SK-N-SH (cell line): ENCODE data around the gene DIS3L2. TPM values are rescaled to one million over a fixed set of nuclear protein-coding genes. Genes with fewer than 3 reads are reported as not detected.

Source experiments
- CTCF ChIA-PET: fragments of 300-600, 350-600 bp; formaldehyde crosslinking; extraction: SDS; loops from one replicate; lab custom pipeline; 2021; lab: Yijun Ruan, JAX
- POLR2A ChIA-PET: fragments of 350-600 bp; sonication (Branson Sonifier 250); formaldehyde crosslinking; extraction: SDS; loops from one replicate; lab custom pipeline; 2020; ENCODE audit warnings: antibody characterized with exemption, inconsistent platforms; lab: Yijun Ruan, JAX
- DNase-seq: peaks from one replicate; pipeline ENCODE4 v3.0.0; 2012
- H2AFZ ChIP-seq: fragments of 200-600 bp; sonication (generic); 2 replicates; pipeline ENCODE4 v1.8.1; 2016; ENCODE audit warnings: antibody characterized with exemption, mild to moderate bottlenecking, low read depth
- H3F3A ChIP-seq: fragments of 200-600 bp; sonication (generic); replicated peaks from 2 replicates; pipeline ENCODE3; 2016; ENCODE audit warnings: antibody characterized with exemption, mild to moderate bottlenecking; ENCODE audit not compliant: insufficient read depth
- H3K27ac ChIP-seq, 2 experiments: fragments of 200-500 bp in 1 of 2; fragments of 200-600 bp in 1 of 2; sonication (Bioruptor generic) in 1 of 2; sonication (generic), shearing (Covaris generic) in 1 of 2; 2 replicates each; pipeline versions ENCODE4 v1.5.1 to v1.6.1; 2014 to 2016; ENCODE audit warnings: low read depth in 2 of 2, inconsistent platforms in 1 of 2, low read length in 1 of 2, mild to moderate bottlenecking in 1 of 2, mixed read lengths in 1 of 2
- H3K27me3 ChIP-seq: fragments of 200-600 bp; sonication (generic), shearing (Covaris generic); 2 replicates; pipeline ENCODE4 v1.6.1; 2016; ENCODE audit warnings: mixed run types; ENCODE audit not compliant: insufficient read depth
- H3K36me3 ChIP-seq, 2 experiments: fragments of 200-500 bp in 1 of 2; fragments of 200-600 bp in 1 of 2; sonication (Bioruptor generic) in 1 of 2; sonication (generic) in 1 of 2; replicated peaks in 1 of 2; 2 replicates each; pipeline versions ENCODE3 to v1.5.1; 2014 to 2016; ENCODE audit warnings: low read length in 1 of 2, mild to moderate bottlenecking in 1 of 2; ENCODE audit not compliant: insufficient read depth in 2 of 2, control insufficient read depth in 1 of 2
- H3K4me1 ChIP-seq, 2 experiments: fragments of 200-500 bp in 1 of 2; fragments of 200-600 bp in 1 of 2; sonication (Bioruptor generic) in 1 of 2; sonication (generic), shearing (Covaris generic) in 1 of 2; 2 replicates each; pipeline versions ENCODE4 v1.5.1 to v1.6.1; 2014 to 2016; ENCODE audit warnings: low read depth in 1 of 2, low read length in 1 of 2, mixed run types in 1 of 2; ENCODE audit not compliant: insufficient read depth in 2 of 2, control insufficient read depth in 1 of 2
- H3K4me2 ChIP-seq: fragments of 200-600 bp; sonication (generic), shearing (Covaris generic); 2 replicates; pipeline ENCODE4 v1.6.1; 2017; ENCODE audit warnings: mixed run types
- H3K4me3 ChIP-seq, 2 experiments: fragments of 200-500 bp in 1 of 2; fragments of 200-600 bp in 1 of 2; sonication (Bioruptor generic) in 1 of 2; sonication (generic), shearing (Covaris generic) in 1 of 2; 2 replicates each; pipeline versions ENCODE4 v1.5.1 to v1.8.1; 2014 to 2016; ENCODE audit warnings: low read depth in 2 of 2, inconsistent platforms in 1 of 2, low read length in 1 of 2, mild to moderate bottlenecking in 1 of 2, mixed read lengths in 1 of 2, moderate library complexity in 1 of 2
- H3K79me2 ChIP-seq: fragments of 200-600 bp; sonication (generic); 2 replicates; pipeline ENCODE4 v1.8.1; 2017; ENCODE audit warnings: mild to moderate bottlenecking; ENCODE audit not compliant: insufficient read depth
- H3K9ac ChIP-seq: fragments of 200-600 bp; sonication (generic); 2 replicates; pipeline ENCODE4 v1.6.1; 2017; ENCODE audit warnings: mixed run types
- H3K9me2 ChIP-seq: fragments of 200-600 bp; sonication (generic); 2 replicates; pipeline ENCODE4 v1.6.1; 2017; ENCODE audit warnings: mixed run types
- H3K9me3 ChIP-seq: fragments of 200-600 bp; sonication (generic); 2 replicates; pipeline ENCODE4 v1.6.1; 2017; ENCODE audit warnings: mixed run types, mild to moderate bottlenecking, moderate library complexity
- H4K20me1 ChIP-seq: fragments of 200-600 bp; sonication (generic); 2 replicates; pipeline ENCODE4 v1.6.1; 2017; ENCODE audit warnings: mild to moderate bottlenecking, mixed run types; ENCODE audit not compliant: insufficient read depth
- CHD2 ChIP-seq: fragments of 150-350 bp; IDR thresholded peaks from 2 replicates; pipeline ENCODE4 v1.6.1; 2018; ENCODE audit warnings: low read length; ENCODE audit not compliant: partially characterized antibody
- ELF1 ChIP-seq: IDR thresholded peaks from 2 replicates; pipeline ENCODE4 v1.4.0; 2012
- EP300 ChIP-seq, 2 experiments: IDR thresholded peaks; 2 replicates each; pipeline versions ENCODE4 v1.4.0 to v1.6.1; 2012; ENCODE audit warnings: borderline replicate concordance in 1 of 2, low read depth in 1 of 2, low read length in 1 of 2
- GABPA ChIP-seq: IDR thresholded peaks from 2 replicates; pipeline ENCODE4 v1.4.0; 2012; ENCODE audit warnings: low read depth, mild to moderate bottlenecking
- GATA2 ChIP-seq: sonication (generic); formaldehyde crosslinking; IDR thresholded peaks from 2 replicates; pipeline ENCODE4 v1.5.0; 2020; ENCODE audit warnings: mild to moderate bottlenecking, missing genetic modification reagents
- JUND ChIP-seq: IDR thresholded peaks from 2 replicates; pipeline ENCODE4 v1.4.0; 2012
- PBX3 ChIP-seq: IDR thresholded peaks from 2 replicates; pipeline ENCODE4; 2012
- RAD21 ChIP-seq: IDR thresholded peaks from 2 replicates; pipeline ENCODE4 v1.6.1; 2012; ENCODE audit warnings: mild to moderate bottlenecking, low read length
- RCOR1 ChIP-seq: fragments of 150-350 bp; IDR thresholded peaks from 2 replicates; pipeline ENCODE4 v1.6.1; 2017; ENCODE audit warnings: antibody characterized with exemption, low read length
- RFX5 ChIP-seq: IDR thresholded peaks from 2 replicates; pipeline ENCODE4 v1.6.1; 2012; ENCODE audit warnings: mild to moderate bottlenecking, improper control_type of control experiment, low read length
- RXRA ChIP-seq: IDR thresholded peaks from 2 replicates; pipeline ENCODE4 v1.4.0; 2012; ENCODE audit warnings: low read depth, mild to moderate bottlenecking, borderline replicate concordance
- TAF1 ChIP-seq: IDR thresholded peaks from 2 replicates; pipeline ENCODE4 v1.6.1; 2012; ENCODE audit warnings: low read depth, mild to moderate bottlenecking, low read length, moderate library complexity, borderline replicate concordance
- TEAD4 ChIP-seq: IDR thresholded peaks from 2 replicates; pipeline ENCODE4 v1.4.0; 2012; ENCODE audit warnings: mild to moderate bottlenecking, borderline replicate concordance; ENCODE audit not compliant: insufficient read depth
- WGBS: methylation state at CpG from one replicate; pipeline ENCODE4 v1.1.6; 2017; ENCODE audit warnings: low lambda C conversion rate; 5-methylcytosine and 5-hydroxymethylcytosine counted together
- polyA plus RNA-seq, 3 experiments: library from polyadenylated mRNA; depleted of rRNA; stranded (reverse); fragments of >200 nt; gene quantifications; 2 replicates each; pipeline ENCODE4 v1.2.3, GENCODE V29; 2012
- TF ChIP-seq, protein P1 (sequence below): IDR thresholded peaks from 2 replicates; pipeline ENCODE4 v1.4.0; 2012; ENCODE audit warnings: low read depth
- TF ChIP-seq, protein P2 (sequence below): fragments of 150-350 bp; IDR thresholded peaks from 2 replicates; pipeline ENCODE4 v1.6.1; 2016; ENCODE audit warnings: mild to moderate bottlenecking, low read depth, low read length
- TF ChIP-seq, protein P3 (sequence below): fragments of 200-600 bp; sonication (generic); IDR thresholded peaks from 2 replicates; pipeline ENCODE4 v1.6.1; 2017; ENCODE audit warnings: antibody characterized with exemption, mild to moderate bottlenecking, moderate library complexity
- TF ChIP-seq, protein P4 (sequence below): IDR thresholded peaks from 2 replicates; pipeline ENCODE4 v1.6.1; 2012; ENCODE audit warnings: mild to moderate bottlenecking, low read depth, low read length, moderate library complexity

Gene DIS3L2
- polyA plus RNA-seq, 1 of the 3 experiments (the other 2 are of a cell fraction), result 17.9 TPM

- Histone ChIP-seq H3K9me3 (no peaks in the 10 kb centered on the region), H4K20me1 (no peaks in the 10 kb centered on the region), H3K36me3 (no peaks in the 10 kb centered on the region), H3K4me2 (no peak overlapping the region), H3K27me3 (0 out of 2 replicates have a peak, but pooled peaks cover 13% of the 10 kb centered on the region), H3K9ac (no peak overlapping the region), H3K4me3 (no peak overlapping the region), H3K79me2 (no peaks in the 10 kb centered on the region), H3K27ac (no peak overlapping the region), H2AFZ (no peak overlapping the region), H3F3A (no peaks in the 10 kb centered on the region), H3K9me2 (no peaks in the 10 kb centered on the region), H3K4me1 (peaks cover 0 to 10% of the 10 kb centered on the region in 2 experiments; a peak in 1 of 4 replicates)
- no peak for DNase-seq
- CTCF ChIA-PET, result interaction anchor here (0.6 to 14.3 kb wide), 8 partner anchors 9 to 602 kb away, joined by 3 to 214 read pairs (median 6); no protein-coding TSS in a partner anchor
- POLR2A ChIA-PET, result no interaction called here
- no peak for TF ChIP-seq TAF1
- TF ChIP-seq ELF1, result no peak
- TF ChIP-seq RCOR1, result no peak
- no peak for TF ChIP-seq RXRA
- TF ChIP-seq RFX5, result no peak
- TF ChIP-seq, protein P1, sequence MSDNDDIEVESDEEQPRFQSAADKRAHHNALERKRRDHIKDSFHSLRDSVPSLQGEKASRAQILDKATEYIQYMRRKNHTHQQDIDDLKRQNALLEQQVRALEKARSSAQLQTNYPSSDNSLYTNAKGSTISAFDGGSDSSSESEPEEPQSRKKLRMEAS, result no peak
- no peak for TF ChIP-seq CHD2
- TF ChIP-seq JUND, result no peak
- no peak for TF ChIP-seq RAD21
- no peak for TF ChIP-seq EP300 (IDR thresholded peaks at IDR 0.05; ENCODE audit: borderline replicate concordance in 1 of 2, low read depth in 1 of 2, low read length in 1 of 2)
- TF ChIP-seq PBX3, result no peak
- no peak for TF ChIP-seq GABPA
- no peak for TF ChIP-seq TEAD4
- TF ChIP-seq, protein P2, sequence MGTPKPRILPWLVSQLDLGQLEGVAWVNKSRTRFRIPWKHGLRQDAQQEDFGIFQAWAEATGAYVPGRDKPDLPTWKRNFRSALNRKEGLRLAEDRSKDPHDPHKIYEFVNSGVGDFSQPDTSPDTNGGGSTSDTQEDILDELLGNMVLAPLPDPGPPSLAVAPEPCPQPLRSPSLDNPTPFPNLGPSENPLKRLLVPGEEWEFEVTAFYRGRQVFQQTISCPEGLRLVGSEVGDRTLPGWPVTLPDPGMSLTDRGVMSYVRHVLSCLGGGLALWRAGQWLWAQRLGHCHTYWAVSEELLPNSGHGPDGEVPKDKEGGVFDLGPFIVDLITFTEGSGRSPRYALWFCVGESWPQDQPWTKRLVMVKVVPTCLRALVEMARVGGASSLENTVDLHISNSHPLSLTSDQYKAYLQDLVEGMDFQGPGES, result no peak
- no peak for TF ChIP-seq GATA2 (CRISPR knock-in tag)
- TF ChIP-seq, protein P3, sequence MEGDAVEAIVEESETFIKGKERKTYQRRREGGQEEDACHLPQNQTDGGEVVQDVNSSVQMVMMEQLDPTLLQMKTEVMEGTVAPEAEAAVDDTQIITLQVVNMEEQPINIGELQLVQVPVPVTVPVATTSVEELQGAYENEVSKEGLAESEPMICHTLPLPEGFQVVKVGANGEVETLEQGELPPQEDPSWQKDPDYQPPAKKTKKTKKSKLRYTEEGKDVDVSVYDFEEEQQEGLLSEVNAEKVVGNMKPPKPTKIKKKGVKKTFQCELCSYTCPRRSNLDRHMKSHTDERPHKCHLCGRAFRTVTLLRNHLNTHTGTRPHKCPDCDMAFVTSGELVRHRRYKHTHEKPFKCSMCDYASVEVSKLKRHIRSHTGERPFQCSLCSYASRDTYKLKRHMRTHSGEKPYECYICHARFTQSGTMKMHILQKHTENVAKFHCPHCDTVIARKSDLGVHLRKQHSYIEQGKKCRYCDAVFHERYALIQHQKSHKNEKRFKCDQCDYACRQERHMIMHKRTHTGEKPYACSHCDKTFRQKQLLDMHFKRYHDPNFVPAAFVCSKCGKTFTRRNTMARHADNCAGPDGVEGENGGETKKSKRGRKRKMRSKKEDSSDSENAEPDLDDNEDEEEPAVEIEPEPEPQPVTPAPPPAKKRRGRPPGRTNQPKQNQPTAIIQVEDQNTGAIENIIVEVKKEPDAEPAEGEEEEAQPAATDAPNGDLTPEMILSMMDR, result no peak
- TF ChIP-seq, protein P4, sequence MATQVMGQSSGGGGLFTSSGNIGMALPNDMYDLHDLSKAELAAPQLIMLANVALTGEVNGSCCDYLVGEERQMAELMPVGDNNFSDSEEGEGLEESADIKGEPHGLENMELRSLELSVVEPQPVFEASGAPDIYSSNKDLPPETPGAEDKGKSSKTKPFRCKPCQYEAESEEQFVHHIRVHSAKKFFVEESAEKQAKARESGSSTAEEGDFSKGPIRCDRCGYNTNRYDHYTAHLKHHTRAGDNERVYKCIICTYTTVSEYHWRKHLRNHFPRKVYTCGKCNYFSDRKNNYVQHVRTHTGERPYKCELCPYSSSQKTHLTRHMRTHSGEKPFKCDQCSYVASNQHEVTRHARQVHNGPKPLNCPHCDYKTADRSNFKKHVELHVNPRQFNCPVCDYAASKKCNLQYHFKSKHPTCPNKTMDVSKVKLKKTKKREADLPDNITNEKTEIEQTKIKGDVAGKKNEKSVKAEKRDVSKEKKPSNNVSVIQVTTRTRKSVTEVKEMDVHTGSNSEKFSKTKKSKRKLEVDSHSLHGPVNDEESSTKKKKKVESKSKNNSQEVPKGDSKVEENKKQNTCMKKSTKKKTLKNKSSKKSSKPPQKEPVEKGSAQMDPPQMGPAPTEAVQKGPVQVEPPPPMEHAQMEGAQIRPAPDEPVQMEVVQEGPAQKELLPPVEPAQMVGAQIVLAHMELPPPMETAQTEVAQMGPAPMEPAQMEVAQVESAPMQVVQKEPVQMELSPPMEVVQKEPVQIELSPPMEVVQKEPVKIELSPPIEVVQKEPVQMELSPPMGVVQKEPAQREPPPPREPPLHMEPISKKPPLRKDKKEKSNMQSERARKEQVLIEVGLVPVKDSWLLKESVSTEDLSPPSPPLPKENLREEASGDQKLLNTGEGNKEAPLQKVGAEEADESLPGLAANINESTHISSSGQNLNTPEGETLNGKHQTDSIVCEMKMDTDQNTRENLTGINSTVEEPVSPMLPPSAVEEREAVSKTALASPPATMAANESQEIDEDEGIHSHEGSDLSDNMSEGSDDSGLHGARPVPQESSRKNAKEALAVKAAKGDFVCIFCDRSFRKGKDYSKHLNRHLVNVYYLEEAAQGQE, result no peak
- 65% methylated on average over 5 of the region's 5 CpGs for WGBS
Observed at GRCh38 chr2:231920795-231921194, 40.7 kb upstream of the DIS3L2 start.
